Skeletal muscle satellite cell (primary cell): ENCODE measurements around the gene RASSF1.
"Not testable (repeated sequence)": the region's sequence is repeated elsewhere in the genome, so short reads cannot be mapped to it uniquely, and the experiment has no call there.

Experiments
- H3K27me3 ChIP-seq: 2 replicates; pipeline ENCODE4 v1.7.0; 2013; ENCODE audit warnings: low read length; ENCODE audit not compliant: control insufficient read depth, insufficient read depth
- H3K36me3 ChIP-seq: 2 replicates; pipeline ENCODE4 v1.7.0; 2013; ENCODE audit warnings: mild to moderate bottlenecking, control low read depth, low read length; ENCODE audit not compliant: insufficient read depth
- H3K4me1 ChIP-seq: 2 replicates; pipeline ENCODE4 v1.7.0; 2013; ENCODE audit warnings: low read length; ENCODE audit not compliant: control insufficient read depth, insufficient read depth
- H3K4me2 ChIP-seq: 2 replicates; pipeline ENCODE4 v1.7.0; 2013; ENCODE audit warnings: mild to moderate bottlenecking, low read length
- H3K4me3 ChIP-seq: 2 replicates; pipeline ENCODE4 v1.7.0; 2013; ENCODE audit warnings: low read length
- H3K9ac ChIP-seq: 2 replicates; pipeline ENCODE4 v1.7.0; 2013; ENCODE audit warnings: mild to moderate bottlenecking, low read depth, low read length, moderate library complexity
- H3K9me3 ChIP-seq: replicated peaks from 2 replicates; pipeline ENCODE4 v1.7.0; 2013; ENCODE audit warnings: mild to moderate bottlenecking, control low read depth, low read length

RASSF1 gene

GRCh38 chr3:50286322-50287227 is 54.1 kb downstream of the RASSF1 start:
- H3K9me3 ChIP-seq: no peaks in the 10 kb centered on the region
- H3K4me1 ChIP-seq: no peaks in the 10 kb centered on the region
- H3K9ac ChIP-seq: no peak overlapping the region
- H3K36me3 ChIP-seq: peaks cover 38% of the 10 kb centered on the region
- no peak overlapping the region for H3K4me3 ChIP-seq
- H3K4me2 ChIP-seq: no peak overlapping the region
- H3K27me3 ChIP-seq: no peaks in the 10 kb centered on the region

DNA sequence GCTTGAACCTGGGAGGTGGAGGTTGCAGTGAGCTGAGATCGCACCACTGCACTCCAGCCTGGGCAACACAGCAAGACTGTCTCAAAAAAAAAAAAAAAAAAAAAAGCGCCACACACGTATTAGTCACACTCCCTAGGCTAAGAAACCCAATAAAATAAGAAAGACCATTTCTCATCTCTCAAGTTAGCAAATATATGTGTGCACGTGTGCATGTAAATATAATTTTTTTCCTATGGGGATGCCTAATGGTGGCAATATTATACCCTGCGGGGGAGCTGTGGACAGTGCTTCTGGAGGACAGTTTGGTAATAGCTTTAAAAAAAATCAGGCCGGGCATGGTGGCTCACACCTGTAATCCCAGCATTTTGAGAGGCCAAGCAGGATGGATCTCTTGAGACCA is 56.5 kb downstream of the RASSF1 start:
- peaks cover 26% of the 10 kb centered on the region for H3K36me3 ChIP-seq
- H3K4me3 ChIP-seq, H3K4me1 ChIP-seq, H3K4me2 ChIP-seq, H3K27me3 ChIP-seq, H3K9me3 ChIP-seq, H3K9ac ChIP-seq: not testable (repeated sequence)
